Skeletal muscle satellite cell (primary cell): ENCODE results near the gene STK39.

Experiments used
- H3K27me3 ChIP-seq: 2 replicates; pipeline ENCODE4 v1.7.0; 2013; ENCODE audit warnings: low read length; ENCODE audit not compliant: control insufficient read depth, insufficient read depth
- H3K36me3 ChIP-seq: 2 replicates; pipeline ENCODE4 v1.7.0; 2013; ENCODE audit warnings: mild to moderate bottlenecking, control low read depth, low read length; ENCODE audit not compliant: insufficient read depth
- H3K4me1 ChIP-seq: 2 replicates; pipeline ENCODE4 v1.7.0; 2013; ENCODE audit warnings: low read length; ENCODE audit not compliant: control insufficient read depth, insufficient read depth
- H3K4me2 ChIP-seq: 2 replicates; pipeline ENCODE4 v1.7.0; 2013; ENCODE audit warnings: mild to moderate bottlenecking, low read length
- H3K4me3 ChIP-seq: 2 replicates; pipeline ENCODE4 v1.7.0; 2013; ENCODE audit warnings: low read length
- H3K9ac ChIP-seq: 2 replicates; pipeline ENCODE4 v1.7.0; 2013; ENCODE audit warnings: mild to moderate bottlenecking, low read depth, low read length, moderate library complexity
- H3K9me3 ChIP-seq: replicated peaks from 2 replicates; pipeline ENCODE4 v1.7.0; 2013; ENCODE audit warnings: mild to moderate bottlenecking, control low read depth, low read length

Gene STK39

DNA sequence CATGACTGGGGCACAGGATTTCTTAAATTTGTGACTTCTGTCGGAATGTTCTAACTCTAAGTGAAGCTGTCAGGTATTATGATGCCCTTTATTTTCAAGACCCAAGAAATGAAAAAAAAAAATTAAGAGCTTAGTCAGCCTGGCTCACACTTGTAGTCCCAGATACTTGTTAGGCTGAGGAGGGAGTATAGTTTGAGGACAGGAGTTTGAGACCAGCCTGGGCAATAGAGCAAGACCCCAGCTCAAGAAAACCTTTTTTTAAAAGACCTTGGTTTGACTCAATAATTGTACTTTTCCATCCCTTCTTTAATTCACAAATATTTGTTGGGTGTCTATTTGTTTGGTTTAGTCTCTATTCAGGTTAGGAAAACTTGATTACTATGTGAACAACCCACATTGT, 310.0 kb downstream of the STK39 start:
- Histone ChIP-seq H3K9ac (no peak overlapping the region), H3K36me3 (no peaks in the 10 kb centered on the region), H3K27me3 (peaks cover 24% of the 10 kb centered on the region), H3K4me2 (no peak overlapping the region), H3K9me3 (no peaks in the 10 kb centered on the region), H3K4me3 (no peak overlapping the region), H3K4me1 (no peaks in the 10 kb centered on the region)

DNA sequence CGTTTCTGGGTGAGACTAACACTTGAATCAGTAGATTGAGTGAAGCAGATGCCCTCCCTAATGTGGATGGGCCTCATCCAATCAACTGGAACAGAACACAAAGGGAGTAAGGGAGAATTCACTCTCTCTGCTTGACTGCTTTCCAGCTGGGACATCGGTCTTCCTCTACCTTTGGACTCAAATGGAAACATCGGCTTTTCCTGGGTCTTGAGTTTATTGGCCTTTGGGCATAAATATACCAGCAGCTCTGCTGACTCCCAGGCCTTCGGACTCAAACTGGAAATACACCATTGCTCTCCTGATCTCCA, 311.6 kb downstream of the STK39 start:
- Histone ChIP-seq H3K4me1 (no peaks in the 10 kb centered on the region), H3K4me2 (no peak overlapping the region), H3K27me3 (peaks cover 20% of the 10 kb centered on the region), H3K9me3 (no peaks in the 10 kb centered on the region), H3K36me3 (no peaks in the 10 kb centered on the region), H3K4me3 (no peak overlapping the region), H3K9ac (no peak overlapping the region)

DNA sequence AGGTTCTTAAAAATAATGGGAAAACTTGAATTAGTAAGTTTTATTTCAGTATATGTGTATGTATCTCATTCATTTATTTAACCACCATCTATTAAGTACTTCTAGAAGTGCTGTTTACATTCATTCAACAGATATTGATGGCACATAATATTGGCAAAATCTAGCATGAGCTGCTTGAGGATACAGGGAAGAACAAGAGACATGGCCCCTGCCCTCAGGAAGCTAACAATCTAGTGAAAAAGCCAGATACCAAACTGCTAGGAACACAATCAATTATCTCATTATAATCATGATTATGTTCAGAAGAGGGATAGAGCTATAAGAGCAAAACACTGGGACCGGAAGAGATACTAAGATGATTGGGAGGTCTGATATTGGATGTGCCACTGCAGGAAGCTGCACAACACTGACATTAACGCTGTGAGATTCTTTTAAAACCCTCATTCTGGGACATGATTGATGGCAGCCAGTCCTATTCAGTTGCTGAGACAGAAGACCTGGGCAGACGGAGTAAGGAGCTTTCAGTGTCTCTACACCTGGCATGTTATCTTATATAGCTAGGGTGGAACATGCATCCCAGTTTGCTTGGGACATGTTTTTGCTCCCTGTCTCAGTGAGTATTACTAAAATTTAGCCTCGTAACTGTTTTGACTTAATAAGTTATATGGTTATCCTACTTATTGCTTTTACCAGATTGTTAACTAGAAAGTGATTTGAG, 314.1 kb downstream of the STK39 start:
- Histone ChIP-seq H3K4me2 (no peak overlapping the region), H3K4me3 (no peak overlapping the region), H3K4me1 (no peaks in the 10 kb centered on the region), H3K9ac (no peak overlapping the region), H3K36me3 (no peaks in the 10 kb centered on the region), H3K9me3 (no peaks in the 10 kb centered on the region), H3K27me3 (peaks cover 5% of the 10 kb centered on the region)

DNA sequence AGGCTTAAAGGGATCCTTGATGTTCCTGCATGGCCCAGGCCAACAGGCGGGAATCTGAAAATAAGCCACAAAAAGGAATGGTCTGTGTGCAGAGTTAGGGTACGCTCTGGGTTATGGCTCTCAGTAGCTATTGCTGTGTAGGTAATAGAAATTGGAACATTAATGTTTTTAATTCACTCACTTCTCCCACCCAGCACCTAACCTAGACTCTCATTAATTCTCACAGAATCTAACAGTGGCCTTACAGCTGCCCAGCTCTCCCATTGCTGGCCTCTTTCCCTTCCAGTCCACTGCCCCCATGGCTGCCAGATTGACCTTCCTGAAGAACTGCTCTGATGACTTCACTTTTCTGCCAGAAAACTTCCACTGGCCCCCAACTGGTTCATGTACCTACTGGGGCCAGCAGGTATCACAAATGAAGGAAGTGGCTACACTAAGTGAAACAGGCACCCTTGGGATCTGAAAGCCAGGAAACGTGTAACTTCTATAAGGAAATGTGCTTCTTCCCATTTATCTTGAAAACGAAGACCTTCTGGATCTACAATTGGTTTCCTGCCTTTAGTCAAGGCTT, 315.2 kb downstream of the STK39 start:
- H3K4me1 ChIP-seq, result no peaks in the 10 kb centered on the region
- no peaks in the 10 kb centered on the region for H3K36me3 ChIP-seq
- no peak overlapping the region for H3K4me2 ChIP-seq
- no peak overlapping the region for H3K4me3 ChIP-seq
- H3K9ac ChIP-seq, result no peak overlapping the region
- no peaks in the 10 kb centered on the region for H3K9me3 ChIP-seq
- peaks cover 5% of the 10 kb centered on the region for H3K27me3 ChIP-seq

DNA sequence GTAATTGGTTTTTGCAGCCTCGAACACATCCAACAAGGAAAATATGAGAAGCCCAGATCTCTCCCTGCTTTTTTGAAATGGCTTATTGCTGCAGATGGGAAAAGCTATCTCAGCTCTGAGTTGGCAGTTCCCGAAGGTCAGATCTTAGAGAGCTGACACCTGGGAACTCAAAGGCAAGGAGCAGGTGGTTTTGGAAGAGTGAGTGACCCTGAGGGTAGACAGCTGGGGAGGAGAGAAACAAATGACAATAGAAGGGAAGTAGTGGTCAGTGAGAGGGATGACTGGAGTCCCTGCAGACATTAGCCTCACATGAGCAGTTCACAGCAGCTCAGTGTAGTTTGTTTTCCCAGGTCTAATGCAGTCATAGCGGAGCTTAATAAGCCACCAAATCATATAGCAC, 317.9 kb downstream of the STK39 start:
- H3K9ac ChIP-seq, result no peak overlapping the region
- H3K4me1 ChIP-seq, result no peaks in the 10 kb centered on the region
- peaks cover 5% of the 10 kb centered on the region for H3K27me3 ChIP-seq
- no peak overlapping the region for H3K4me2 ChIP-seq
- H3K4me3 ChIP-seq, result no peak overlapping the region
- H3K9me3 ChIP-seq, result no peaks in the 10 kb centered on the region
- H3K36me3 ChIP-seq, result no peaks in the 10 kb centered on the region

DNA sequence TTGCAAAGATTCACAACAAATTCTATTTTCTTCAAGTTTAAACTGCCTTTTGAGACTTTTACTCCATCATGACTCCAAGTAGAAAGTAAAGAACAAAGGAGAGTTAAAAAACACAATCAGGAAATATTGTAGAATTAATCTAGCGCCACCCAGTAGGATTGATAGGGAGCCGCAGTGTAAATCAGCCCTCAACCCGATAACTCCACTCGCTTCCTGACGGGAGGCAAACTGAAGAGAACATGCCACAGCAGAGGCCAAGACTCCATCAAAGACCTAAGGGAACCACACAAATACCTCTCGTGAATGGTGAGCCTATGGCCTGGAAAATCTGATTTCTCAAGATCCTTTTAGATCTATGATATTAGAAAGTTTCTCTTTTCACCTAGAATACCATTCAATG, 319.0 kb downstream of the STK39 start:
- Histone ChIP-seq H3K4me3 (no peak overlapping the region), H3K9ac (no peak overlapping the region), H3K4me1 (no peaks in the 10 kb centered on the region), H3K36me3 (no peaks in the 10 kb centered on the region), H3K27me3 (peaks cover 5% of the 10 kb centered on the region), H3K9me3 (no peaks in the 10 kb centered on the region), H3K4me2 (no peak overlapping the region)

DNA sequence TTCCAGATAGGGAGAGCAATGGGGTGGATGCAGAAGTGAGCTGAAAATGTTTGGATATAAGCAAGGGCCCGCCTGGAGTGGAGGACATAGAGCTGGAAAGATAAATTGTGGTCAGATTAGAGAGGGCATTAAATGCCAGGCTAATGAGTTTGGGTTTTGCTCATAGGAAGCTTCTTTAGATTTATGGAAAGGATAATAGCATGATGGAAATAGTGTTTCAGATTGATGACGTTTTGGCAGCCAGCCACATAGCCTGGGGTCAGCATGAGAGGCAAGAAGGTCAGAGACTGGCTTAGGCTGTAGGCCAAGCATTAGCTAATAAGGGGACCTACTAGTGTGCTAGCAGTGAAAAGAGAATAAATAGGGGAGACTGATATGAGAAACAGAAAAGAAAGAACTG, 321.6 kb downstream of the STK39 start:
- no peak overlapping the region for H3K4me2 ChIP-seq
- H3K4me3 ChIP-seq, result no peak overlapping the region
- H3K9ac ChIP-seq, result no peak overlapping the region
- no peaks in the 10 kb centered on the region for H3K4me1 ChIP-seq
- H3K36me3 ChIP-seq, result no peaks in the 10 kb centered on the region
- peaks cover 5% of the 10 kb centered on the region for H3K27me3 ChIP-seq
- no peaks in the 10 kb centered on the region for H3K9me3 ChIP-seq

DNA sequence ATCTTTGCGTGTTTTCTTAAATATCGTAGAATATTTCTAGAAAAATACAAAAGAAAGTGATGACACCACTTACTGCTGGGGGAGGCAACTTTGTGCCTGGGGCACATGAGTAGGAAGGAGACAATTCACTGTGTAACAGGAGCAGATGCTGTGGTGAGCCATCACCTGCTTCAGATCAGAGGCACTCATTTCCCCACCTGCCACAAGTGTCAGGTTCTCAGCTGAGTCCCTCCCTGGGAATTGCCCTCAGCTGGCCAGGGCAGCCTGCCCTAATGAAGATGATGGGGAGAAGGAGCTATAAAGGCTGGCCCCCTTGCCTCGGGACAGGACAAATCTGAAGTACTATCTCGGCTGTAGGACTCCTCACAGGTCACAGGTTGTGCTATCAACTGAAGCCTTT, 322.8 kb downstream of the STK39 start:
- no peak overlapping the region for H3K9ac ChIP-seq
- no peaks in the 10 kb centered on the region for H3K4me1 ChIP-seq
- H3K27me3 ChIP-seq, result peaks cover 3% of the 10 kb centered on the region
- no peaks in the 10 kb centered on the region for H3K9me3 ChIP-seq
- H3K36me3 ChIP-seq, result no peaks in the 10 kb centered on the region
- no peak overlapping the region for H3K4me2 ChIP-seq
- no peak overlapping the region for H3K4me3 ChIP-seq

DNA sequence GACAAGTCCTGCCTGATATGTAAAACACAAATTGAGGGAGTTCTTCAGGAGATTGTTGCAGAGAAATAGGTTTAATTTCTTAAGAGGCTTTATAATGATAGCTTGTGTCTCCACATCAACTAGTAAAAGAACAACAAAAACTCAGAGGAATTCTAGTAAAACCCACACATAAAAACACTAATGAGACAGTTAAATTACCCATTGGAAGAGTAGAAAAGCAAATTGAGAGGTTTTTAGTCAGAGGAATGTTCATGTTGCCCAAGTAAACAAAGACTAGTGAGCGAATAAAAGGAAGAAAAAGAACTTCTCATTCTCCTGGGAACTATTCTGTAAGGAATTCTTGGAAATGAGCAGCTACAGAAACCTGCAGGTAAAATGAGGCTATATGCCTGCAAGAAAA, 330.6 kb downstream of the STK39 start:
- H3K4me1 ChIP-seq, result no peaks in the 10 kb centered on the region
- no peaks in the 10 kb centered on the region for H3K9me3 ChIP-seq
- no peak overlapping the region for H3K4me3 ChIP-seq
- no peak overlapping the region for H3K4me2 ChIP-seq
- no peak overlapping the region for H3K9ac ChIP-seq
- H3K36me3 ChIP-seq, result no peaks in the 10 kb centered on the region
- H3K27me3 ChIP-seq, result no peaks in the 10 kb centered on the region

DNA sequence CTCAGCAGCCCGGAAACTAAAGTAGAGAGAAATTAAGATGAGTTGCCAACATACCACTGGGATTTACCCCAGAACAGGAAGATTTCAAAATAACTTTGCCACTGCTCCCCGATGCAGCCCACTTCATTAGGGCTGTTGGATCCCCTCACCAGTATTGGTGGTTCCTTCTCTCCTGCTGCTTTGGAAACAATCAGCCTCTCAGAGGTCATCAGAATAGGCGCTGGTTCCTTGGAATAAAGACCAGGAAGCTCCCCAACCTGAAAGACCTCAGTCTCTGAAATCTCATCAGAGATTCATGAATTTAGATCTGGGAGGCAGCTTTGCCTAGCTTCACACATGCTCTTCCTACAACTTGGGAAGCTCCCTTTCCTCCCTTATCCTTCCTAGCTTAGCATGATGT, 332.4 kb downstream of the STK39 start:
- H3K9me3 ChIP-seq, result no peaks in the 10 kb centered on the region
- H3K4me3 ChIP-seq, result no peak overlapping the region
- H3K4me2 ChIP-seq, result no peak overlapping the region
- no peaks in the 10 kb centered on the region for H3K36me3 ChIP-seq
- H3K9ac ChIP-seq, result no peak overlapping the region
- no peaks in the 10 kb centered on the region for H3K27me3 ChIP-seq
- H3K4me1 ChIP-seq, result no peaks in the 10 kb centered on the region

DNA sequence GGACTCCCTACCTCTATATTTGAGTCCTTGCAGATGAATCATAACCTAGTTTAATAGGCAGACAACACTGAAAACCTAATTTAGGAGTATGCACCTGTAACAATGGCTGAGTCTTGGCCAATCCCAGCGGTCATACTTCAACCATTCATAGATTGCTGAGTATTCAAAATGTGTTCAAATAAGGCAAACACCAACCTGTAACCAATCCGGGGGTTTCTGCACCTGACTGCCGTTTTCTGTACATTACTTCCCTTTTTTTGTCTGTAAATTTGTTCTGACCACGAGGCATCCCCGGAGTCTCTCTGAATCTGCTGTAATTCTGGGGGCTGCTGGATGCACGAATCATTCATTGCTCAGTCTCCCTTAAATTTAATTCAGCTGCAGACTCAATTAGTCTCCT, 338.6 kb downstream of the STK39 start:
- H3K9me3 ChIP-seq, result no peaks in the 10 kb centered on the region
- H3K4me2 ChIP-seq, result no peak overlapping the region
- H3K4me3 ChIP-seq, result no peak overlapping the region
- H3K9ac ChIP-seq, result no peak overlapping the region
- H3K27me3 ChIP-seq, result no peaks in the 10 kb centered on the region
- H3K36me3 ChIP-seq, result no peaks in the 10 kb centered on the region
- no peaks in the 10 kb centered on the region for H3K4me1 ChIP-seq

DNA sequence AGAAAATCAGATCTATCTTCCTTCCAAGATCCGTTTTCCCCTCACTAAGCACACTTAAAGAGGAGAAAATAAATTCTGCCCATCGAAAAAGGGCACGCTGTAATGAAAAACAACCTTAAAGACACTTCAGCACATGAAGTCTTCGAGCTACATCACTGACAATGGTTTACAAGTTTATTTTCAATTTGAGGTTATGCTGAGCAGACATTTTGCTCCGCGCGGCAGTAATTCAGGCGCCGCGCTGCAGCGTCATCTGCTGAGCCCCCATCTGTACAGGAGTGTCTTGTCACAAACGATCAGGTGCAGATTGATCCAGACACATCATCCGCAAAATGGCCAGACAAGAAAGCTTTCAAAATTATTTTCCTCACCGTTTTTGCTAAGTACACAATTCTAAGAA, 341.7 kb downstream of the STK39 start:
- no peak overlapping the region for H3K4me3 ChIP-seq
- H3K9ac ChIP-seq, result no peak overlapping the region
- no peaks in the 10 kb centered on the region for H3K27me3 ChIP-seq

More for the DNA sequence above, 341.7 kb downstream of the STK39 start:
- H3K36me3 ChIP-seq, result no peaks in the 10 kb centered on the region
- H3K4me1 ChIP-seq, result no peaks in the 10 kb centered on the region
- no peak overlapping the region for H3K4me2 ChIP-seq
- no peaks in the 10 kb centered on the region for H3K9me3 ChIP-seq
